ENCODE measurements around the gene AKIRIN2.

Gene AKIRIN2

DNA sequence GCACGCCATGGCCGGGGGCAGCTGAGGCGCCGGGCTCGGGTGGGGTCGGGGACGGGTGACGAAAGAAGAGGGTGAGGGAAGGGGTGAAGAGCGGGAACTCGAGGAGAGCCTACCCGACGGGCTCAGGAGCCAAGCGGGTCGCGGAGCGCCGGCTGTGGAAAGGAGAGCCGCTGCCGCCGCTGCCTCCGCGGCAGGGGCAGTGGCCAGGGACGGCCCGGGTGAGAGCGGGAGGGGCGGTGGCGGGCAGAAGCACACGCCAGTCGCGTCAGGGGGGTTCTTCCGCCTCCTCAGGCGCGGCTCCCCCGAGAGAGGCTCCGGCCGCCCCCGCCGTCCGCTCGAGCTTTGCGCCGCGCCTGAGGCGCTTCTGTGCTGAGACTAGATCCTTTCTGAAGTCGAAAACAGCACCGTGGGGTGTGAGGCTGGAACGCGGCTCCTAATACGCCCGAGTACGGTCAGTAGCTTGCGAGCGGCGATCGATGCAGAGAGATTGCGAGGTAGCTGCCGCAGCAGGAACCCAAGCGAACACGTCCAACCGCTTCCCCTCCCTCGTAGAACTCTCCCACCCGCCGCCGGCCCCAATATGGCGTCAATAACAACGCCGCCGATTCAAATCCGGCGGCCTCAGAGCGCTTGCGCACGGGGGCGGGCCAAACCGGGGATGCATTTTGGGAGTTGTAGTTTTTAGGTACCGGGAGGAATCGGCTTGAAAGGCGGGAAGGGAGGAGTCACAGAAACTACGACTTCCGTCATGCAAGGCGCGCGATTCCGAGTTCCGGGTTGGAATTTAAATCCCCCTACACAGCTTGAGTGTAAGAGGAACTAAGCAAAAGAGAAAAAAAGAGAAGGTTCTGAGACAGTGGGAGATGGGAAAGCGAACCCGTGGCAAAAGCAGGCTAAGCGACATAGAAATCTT, at the start of gene AKIRIN2:
Gene AKIRIN2, minus strand, starts transcription at position 558 of the 913 bp plus-strand sequence. Its CDS starts 549 bp downstream, at position 9.
- peak; percentile 99 for DNase-seq (ENCODE audit: low spot score)

DNA sequence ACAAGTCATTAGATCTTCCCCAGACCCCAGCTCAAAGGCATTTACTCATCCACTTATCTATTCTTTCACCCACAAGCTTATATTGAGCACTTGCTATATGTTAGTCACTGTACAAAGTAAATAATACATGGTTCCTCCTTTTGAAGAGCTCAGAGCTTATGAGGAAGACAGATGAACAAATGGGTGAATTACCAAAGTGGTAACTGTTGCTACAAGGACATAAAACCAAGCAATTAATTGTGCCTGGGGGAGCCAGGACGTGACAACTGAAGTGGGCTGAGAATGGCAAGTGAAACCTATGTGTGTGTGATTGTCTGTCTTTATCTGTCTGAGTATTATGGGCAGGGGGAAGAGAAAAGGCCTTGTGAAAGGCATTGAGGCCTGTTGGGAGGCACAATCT, 45.6 kb upstream of the AKIRIN2 start:
- no peak for DNase-seq (ENCODE audit: low spot score)

DNA sequence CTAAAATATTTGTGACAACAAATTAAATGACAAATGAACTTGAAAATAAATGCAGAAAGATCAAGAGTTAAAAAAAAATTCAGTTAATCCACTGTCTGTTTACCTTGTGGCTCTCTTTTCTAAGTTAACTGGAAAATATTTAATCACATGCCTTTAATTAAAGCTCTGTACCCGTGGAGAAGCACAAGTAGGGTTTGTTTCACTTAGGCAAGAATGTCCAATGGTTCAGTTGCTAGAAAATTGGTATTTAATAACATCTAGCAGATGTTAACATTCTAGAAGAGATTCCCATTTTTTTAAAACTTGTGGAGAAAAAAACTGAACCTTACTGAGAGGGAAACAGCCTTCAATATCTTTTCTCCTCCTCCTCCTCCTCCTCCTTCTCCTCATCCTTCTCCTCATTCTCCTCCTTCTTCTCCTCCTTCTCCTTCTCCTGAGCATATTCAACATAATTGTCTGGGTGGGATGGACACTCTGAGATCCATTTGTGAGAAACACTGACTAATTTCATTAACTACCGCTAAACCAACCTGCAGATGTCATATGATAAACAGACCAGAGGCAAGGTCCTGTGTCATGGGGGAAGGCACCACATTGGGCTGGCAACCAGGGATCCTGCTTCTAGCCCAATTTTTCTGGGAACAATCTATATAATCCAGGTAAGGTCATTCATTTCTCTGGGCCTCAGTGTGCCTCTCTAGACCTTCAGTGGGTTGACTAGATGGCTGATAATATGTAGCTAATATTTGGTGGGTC, 44.1 kb upstream of the AKIRIN2 start:
- DNase-seq (ENCODE audit: low spot score), result no peak

DNA sequence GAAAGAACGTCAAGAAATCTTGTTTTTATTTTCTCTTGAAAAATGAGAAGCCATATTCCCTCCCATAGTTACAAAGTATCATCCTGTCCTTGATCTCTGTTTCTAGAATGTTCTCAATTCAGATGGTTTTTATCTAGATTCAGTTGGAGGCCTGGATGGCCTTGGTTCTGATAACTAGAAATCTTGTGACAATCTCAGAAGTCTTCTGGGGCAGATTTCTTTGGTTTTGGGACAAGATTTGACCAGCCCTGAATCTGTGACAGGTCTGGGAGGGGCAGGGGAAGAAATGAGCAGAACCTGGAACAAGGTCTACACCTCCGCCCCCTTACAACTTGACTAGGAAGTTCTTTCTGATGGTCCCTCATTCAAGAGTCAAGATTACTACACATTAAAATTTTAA, 41.4 kb upstream of the AKIRIN2 start:
- DNase-seq (ENCODE audit: low spot score), result no peak

DNA sequence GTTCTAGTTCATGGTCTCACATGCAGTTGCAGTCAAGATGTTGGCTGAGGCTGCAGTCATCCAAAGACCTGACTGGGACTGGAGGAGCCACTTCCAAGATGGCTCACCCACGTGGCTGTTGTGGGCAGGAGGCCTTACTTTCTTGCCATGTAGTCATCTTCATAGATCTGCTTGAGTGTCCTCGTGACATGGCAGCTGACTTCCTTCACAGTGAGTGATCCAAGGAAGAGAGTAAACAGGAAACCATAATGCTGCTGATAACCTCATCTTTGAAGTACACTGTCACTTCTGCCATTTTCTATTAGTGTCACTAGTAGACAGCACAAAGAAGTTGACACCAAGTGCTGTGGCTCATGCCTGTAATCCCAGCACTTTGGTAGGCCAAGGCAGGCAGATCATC, 40.1 kb upstream of the AKIRIN2 start:
- DNase-seq (ENCODE audit: low spot score), result no peak

DNA sequence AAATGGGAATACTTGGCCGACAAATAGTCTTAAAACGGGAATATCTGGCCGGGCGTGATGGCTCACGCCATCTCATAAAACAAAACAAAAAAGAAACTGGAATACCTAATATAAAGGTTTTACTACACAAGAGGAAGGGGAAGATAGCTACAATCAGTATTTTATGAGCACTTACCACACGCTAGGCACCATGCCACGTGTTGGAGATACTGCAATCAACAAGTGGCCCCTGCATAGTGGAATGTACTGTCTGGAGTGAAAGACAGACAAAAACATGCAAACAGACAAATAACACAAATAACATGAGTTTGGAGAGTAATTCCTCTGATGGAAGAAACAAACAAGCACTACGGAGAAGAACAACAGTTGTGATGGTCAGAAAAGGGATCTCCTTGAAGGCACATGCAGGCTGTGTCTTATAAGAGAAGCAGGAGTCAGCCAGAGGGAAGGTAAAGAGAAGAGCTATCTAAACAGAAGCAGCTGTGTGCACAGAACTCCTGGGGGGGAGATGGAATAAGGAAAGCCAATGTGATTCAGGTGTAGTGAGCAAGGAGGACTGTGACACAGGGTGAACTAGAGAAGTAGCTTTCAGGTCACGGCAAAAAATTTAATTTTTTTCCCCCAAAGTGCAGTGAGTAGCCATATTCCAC, 39.1 kb upstream of the AKIRIN2 start:
- no peak for DNase-seq (ENCODE audit: low spot score)

DNA sequence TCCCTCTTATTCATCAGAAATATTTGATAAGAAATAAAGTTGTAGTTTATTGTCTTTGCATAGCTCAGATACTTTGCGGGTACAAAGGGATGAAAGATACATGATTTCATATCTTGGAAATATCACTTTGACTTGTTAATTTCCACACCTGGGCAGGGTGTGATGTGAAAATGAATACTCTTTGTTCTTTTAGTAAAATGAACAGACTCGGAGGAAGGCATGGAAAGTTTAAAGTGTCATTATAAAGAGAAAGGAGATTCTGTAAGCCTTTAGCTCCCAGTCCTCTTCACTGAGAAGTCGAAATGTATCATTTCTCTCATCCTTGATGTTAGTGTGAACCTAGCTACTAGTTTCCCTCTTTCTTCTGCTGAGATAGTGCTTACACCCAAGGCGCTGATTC, 36.7 kb upstream of the AKIRIN2 start:
- no peak for DNase-seq (ENCODE audit: low spot score)

DNA sequence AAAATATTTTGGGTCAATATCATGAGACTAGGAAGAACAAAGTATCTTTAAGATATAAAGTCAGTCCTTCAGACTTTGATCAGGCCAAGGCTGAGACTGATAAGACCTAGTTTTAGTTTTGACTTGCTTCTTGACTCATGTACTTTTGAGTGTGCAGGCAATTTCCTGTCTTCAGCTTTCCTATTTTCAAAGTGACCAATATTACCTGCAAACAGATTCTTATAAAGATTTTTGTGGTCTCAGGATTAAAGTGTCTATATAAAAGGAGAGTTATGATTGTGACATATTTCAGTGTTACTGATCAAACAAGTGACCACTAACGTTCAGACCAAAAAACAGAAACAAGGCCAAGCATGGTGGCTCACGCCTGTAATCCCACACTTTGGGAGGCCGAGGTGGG, 36.0 kb upstream of the AKIRIN2 start:
- no peak for DNase-seq (ENCODE audit: low spot score)

DNA sequence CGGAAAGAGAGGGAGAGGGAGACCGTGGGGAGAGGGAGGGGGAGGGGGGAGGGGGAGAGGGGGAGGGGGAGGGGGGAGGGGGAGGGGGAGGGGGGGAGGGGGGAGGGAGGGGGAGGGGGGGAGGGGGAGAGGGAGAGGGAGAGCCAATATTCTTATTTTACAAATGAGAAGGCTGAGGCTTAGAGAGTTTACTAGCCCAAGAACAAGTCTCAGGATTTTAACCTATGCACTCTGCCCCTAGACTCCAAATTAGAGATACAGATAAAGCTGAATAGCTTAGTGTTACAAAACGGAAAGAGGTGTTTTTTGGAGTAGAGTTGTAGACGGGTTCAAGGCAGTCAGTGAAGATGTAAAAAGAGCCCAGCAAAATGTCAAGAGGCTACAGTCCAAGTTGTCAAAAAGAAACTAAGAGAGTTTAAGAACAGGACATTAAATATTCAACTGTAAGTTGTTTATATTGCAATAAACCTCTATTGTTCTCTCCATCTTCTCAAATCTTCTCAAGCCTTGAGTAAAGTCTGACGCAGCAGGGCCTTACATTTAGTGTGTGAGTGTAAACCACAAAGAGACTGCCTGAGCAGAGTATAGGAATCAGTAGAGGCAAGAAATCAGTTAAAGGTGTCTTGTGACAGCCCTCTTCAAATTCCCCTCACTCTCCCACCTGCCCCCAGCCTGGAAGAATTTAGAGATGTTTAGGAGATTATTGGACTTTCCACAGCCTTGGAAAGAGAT, 34.9 kb upstream of the AKIRIN2 start:
- no peak for DNase-seq (ENCODE audit: low spot score)

DNA sequence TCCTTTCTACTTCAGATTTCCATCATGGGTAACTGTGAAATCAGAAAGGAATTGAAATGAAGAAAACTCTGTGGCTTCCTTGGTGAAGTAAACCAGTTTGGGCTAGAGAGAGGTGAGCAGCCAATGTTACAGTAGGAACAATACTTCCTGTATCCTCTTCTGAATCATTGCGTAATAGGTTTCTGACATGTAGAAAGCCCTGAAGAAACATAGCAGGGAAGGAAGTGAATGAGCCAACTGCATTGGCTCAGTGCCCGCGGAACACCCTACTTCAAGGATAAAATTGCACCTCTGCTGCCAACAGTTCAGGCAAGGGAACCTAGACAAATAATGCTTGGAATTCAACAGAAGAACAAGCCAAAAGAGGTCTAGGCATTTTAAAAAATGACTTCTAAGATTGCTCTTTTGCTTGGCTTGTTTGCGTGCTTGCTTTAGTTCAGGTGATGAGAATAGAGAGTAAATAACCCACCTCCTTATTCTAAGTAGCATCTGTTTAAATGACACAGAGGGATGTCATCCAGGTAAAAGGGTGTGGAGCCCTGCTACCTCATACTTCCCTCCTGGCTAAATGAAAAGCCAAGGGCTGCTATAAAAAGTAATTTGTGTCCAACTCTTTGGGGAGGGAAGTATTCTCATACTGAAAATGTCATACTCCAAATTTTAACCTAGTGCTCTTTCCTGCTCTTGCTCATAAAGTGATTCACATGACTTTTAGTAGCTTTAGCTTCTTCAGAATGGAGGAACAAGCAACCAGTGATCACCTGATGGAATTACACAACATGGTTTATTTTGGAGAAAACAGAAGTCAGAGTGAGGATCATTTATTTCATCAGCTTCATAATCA, 30.0 kb upstream of the AKIRIN2 start:
- DNase-seq (ENCODE audit: low spot score), result peak; percentile 84

DNA sequence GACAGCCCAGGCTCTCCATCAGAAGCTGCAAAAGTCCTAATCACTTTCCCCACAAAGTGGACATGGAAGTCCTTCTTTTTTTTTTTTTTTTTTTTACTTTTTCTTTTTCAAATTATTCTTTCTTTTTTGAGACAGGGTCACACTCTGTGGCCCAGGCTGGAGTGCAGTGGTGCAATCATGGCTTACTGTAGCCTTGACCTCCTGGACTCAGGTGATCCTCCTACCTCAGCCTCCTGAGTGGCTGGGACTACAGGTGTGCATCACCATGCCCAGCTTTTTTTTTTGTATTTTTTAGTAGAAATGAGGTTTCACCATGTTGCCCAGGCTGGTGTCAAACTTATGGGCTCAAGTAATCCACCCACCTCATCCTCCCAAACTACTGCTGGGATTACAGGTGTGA, 29.0 kb upstream of the AKIRIN2 start:
- no peak for DNase-seq (ENCODE audit: low spot score)

DNA sequence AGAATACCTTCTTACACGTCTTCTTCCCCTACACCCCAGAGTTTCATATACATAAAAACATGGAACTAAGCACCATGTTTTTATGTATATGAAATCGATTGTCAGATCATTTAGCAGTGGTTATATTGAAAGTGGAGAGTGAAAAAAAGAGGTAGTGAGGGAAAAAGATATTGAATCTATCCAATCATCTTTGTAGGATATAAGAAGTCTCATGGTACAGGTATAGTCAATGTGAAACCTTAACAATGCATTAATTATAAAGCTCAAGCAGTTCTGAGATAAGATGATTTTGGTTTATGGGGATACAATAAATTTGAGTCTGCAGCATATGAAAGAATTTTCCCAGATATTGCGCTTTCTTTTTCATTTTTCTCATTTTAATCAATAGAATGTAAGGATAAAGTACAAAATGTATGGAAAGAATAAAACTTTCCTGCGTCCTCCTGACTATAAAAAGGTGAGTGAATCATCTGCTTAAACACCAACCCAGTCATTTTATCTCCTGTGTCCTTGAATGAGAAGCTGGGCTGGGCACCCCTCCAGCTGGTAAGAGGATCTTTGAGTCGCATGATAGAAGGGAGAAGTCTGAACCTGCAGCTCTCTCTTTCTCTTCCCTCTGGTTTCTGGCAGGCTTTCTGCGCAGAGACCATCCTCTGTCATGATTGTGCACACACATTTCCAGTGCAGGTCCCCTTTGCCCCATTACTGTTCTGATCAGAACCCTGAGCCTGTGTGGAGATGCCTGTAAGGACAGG, 28.1 kb upstream of the AKIRIN2 start:
- DNase-seq (ENCODE audit: low spot score), result peak; percentile 65

DNA sequence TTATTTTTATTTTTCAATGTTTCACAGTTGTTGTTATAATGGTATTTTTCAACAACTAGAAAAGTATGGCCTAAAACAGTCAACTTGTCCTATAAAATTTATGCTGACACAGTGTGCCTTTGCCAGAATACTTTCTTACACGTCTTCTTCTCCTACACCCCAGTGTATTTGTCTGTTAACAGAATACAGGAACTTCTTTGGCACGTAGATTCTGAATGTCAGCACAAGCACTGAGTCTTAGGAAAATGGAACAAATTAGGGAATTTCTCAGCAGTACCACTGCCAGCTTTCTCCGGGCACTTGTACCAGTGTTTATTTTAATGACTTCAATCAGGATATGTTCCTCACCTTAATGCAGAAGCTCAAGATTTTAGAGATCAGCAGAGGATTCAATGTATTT, 26.7 kb upstream of the AKIRIN2 start:
- DNase-seq (ENCODE audit: low spot score), result no peak

DNA sequence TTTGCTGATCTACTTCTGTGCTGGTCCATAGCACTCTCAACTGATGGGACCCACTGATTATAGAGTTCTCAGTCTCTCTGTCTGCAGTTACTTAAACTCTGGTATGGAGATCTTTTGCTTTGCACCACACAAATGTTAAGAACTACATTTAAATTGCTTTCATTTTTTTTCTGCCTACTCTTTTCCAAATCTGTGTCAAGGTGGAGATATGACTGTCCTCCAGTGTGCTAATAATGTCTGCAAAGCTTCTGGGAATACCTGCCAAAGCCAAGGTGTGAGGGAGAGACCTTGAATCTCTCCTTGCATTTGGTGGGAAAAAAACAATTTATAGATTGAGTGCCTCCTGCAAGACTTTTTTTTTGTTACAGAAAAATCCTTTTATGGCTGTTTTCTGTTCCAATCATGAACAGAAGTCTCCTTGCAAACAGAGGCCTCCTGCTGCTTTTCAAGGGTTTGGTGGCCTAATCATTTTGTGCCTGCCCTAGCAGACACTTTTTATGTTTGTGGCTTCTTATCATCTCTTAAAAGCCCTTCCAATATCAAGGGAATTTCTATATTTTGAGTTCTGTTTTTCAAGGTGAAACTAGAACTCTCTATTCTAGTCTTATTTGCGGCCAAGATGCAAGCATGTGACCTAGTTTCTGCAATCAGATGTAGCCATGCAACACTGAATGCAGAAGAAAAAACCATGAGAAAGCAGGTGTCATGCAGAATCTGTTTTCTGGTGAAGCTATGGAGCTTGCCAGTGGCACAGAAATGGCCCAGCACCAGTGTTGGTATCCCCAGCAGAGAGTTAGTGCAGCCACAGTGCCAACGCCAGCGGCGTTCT, 23.2 kb upstream of the AKIRIN2 start:
- DNase-seq (ENCODE audit: low spot score), result no peak

DNA sequence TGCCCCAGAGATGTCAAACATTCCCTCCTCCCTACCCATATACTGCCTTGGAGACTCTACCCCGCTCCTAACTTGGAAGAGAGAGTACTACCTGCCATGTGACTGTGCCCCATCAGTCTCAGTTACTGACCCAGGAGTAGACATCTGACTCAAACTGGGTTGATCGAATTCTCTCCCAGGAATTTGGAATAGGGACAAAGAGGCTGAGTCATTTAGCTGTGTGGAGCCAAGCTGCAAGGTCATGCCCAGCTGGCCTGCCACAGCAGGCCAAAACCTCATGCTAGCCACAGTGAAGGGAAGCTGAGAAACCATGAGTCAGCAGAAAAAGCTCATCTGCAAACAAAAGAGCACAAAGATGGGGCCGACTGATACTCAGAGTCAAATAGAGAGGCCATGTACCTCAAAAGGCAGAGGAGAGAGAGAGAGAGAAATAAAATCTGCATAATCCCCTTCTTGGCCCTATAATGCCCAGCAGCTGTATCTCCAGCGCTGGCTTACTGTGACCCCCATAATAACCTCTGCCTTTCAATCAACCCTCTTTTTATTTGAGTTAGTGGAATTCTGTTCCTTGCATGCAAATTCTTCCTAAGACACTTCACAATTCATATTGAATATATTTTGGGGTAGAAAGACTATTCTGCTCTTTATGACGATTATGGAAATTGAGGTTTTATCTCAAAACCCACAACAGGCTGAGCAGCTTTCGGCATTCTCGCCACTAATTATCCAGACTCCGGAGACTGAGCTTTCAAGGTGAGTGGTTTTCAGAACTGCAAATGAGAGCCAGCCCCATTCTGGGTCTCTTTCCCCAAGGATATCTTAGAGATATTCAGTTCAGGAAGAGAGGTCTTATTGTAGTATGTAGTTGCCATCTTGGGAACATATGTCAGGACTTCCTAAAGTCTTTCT, 21.4 kb upstream of the AKIRIN2 start:
- peak; percentile 99 for DNase-seq (ENCODE audit: low spot score)

DNA sequence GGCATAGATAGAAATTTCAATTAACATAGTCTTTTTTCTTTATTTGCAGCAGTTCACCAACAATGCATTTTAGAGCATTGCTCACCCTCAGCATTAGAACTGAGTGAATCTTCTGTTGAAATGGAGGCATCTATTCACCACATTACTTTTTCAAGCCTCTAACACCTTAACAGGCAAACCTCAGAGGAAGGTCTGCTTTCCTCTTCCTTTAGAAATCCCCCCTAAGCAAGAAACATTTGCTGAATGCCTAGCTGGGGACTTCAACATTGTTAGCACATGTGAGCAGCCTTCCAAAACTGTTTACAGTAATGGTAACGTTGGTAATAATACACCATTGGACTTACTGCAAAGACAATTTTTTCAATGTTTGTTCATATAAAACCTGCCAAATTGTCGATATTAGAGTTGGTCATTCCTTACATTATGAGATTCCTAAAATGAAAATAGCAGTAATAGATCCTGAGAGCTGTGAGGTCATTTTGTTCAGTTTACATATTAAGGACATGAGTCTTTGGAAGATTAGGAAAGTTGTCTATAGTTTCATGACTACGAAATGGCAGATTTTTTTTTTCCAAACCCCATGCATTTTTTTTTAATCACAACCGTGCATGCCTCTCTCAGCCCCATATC, 20.6 kb upstream of the AKIRIN2 start:
- DNase-seq (ENCODE audit: low spot score), result no peak

DNA sequence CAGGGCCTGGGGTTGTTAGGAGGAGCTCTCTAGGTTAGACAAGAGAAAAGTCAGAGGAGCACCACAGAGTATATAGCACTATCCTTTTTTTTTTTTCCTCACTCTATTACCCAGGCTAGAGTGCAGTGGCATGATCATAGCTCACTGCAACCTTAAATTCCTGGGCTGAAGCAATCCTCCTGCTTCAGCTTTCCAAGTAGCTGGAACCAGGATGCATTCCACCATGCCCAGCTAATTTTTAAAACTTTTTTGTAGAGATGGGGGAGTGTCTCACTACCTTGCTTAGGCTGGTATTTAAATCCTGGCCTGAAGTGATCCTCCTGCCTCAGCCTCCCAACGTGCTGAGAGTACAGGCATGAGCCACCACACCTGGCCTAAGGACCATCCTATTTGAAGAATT, 19.3 kb upstream of the AKIRIN2 start:
- no peak for DNase-seq (ENCODE audit: low spot score)
